ENCODE data around the gene CDK5R1. TPM values are rescaled to one million over a fixed set of nuclear protein-coding genes. Genes with fewer than 3 reads are reported as not detected.

CDK5R1 gene
- total RNA-seq, 1 donor from 2014 or later, result 6.1 TPM

GRCh38 chr17:32513579-32513978 lies 26.8 kb downstream of the CDK5R1 start:
- Mint-ChIP-seq H3K27ac (no peak overlapping the region), H3K4me3 (ENCODE audit: low read depth) (no peak overlapping the region), H3K27me3 (no peaks in the 10 kb centered on the region), H3K36me3 (ENCODE audit: insufficient read depth) (no peaks in the 10 kb centered on the region), H3K9me3 (ENCODE audit: low read depth) (no peaks in the 10 kb centered on the region), H3K4me1 (ENCODE audit: low read depth) (peaks cover 2% of the 10 kb centered on the region)
- no peak for DNase-seq (ENCODE audit: low spot score, unreplicated experiment)
- no peak for TF ChIP-seq CTCF (IDR thresholded peaks at IDR 0.05; ENCODE audit: unreplicated experiment)

GRCh38 chr17:32514606-32515005 lies 27.8 kb downstream of the CDK5R1 start:
- Mint-ChIP-seq H3K27ac (no peak overlapping the region), H3K4me3 (ENCODE audit: low read depth) (no peak overlapping the region), H3K27me3 (no peaks in the 10 kb centered on the region), H3K36me3 (ENCODE audit: insufficient read depth) (no peaks in the 10 kb centered on the region), H3K9me3 (ENCODE audit: low read depth) (no peaks in the 10 kb centered on the region), H3K4me1 (ENCODE audit: low read depth) (peaks cover 4% of the 10 kb centered on the region)
- no peak for DNase-seq (ENCODE audit: low spot score, unreplicated experiment)
- no peak for TF ChIP-seq CTCF (IDR thresholded peaks at IDR 0.05; ENCODE audit: unreplicated experiment)

GRCh38 chr17:32515677-32516383 lies 29.0 kb downstream of the CDK5R1 start:
- Mint-ChIP-seq H3K36me3 (ENCODE audit: insufficient read depth) (no peaks in the 10 kb centered on the region), H3K27me3 (no peaks in the 10 kb centered on the region), H3K4me3 (ENCODE audit: low read depth) (no peak overlapping the region), H3K9me3 (ENCODE audit: low read depth) (no peaks in the 10 kb centered on the region), H3K4me1 (ENCODE audit: low read depth) (peaks cover 13% of the 10 kb centered on the region), H3K27ac (no peak overlapping the region)
- DNase-seq (ENCODE audit: low spot score, unreplicated experiment), result no peak
- no peak for TF ChIP-seq CTCF (IDR thresholded peaks at IDR 0.05; ENCODE audit: unreplicated experiment)

- Mint-ChIP-seq H3K36me3 (ENCODE audit: insufficient read depth) (no peaks in the 10 kb centered on the region), H3K27ac (no peak overlapping the region), H3K27me3 (no peaks in the 10 kb centered on the region), H3K9me3 (ENCODE audit: low read depth) (no peaks in the 10 kb centered on the region), H3K4me3 (ENCODE audit: low read depth) (no peak overlapping the region), H3K4me1 (ENCODE audit: low read depth) (peaks cover 16% of the 10 kb centered on the region)
- no peak for DNase-seq (ENCODE audit: low spot score, unreplicated experiment)
- no peak for TF ChIP-seq CTCF (IDR thresholded peaks at IDR 0.05; ENCODE audit: unreplicated experiment)
These were observed 29.7 kb downstream of the CDK5R1 start for GRCh38 chr17:32516450-32516849.

- Mint-ChIP-seq H3K36me3 (ENCODE audit: insufficient read depth) (no peaks in the 10 kb centered on the region), H3K4me3 (ENCODE audit: low read depth) (no peak overlapping the region), H3K9me3 (ENCODE audit: low read depth) (no peaks in the 10 kb centered on the region), H3K4me1 (ENCODE audit: low read depth) (peaks cover 16% of the 10 kb centered on the region), H3K27ac (no peak overlapping the region), H3K27me3 (no peaks in the 10 kb centered on the region)
- DNase-seq (ENCODE audit: low spot score, unreplicated experiment), result no peak
- TF ChIP-seq CTCF (IDR thresholded peaks at IDR 0.05; ENCODE audit: unreplicated experiment), result no peak
These were observed 30.3 kb downstream of the CDK5R1 start for GRCh38 chr17:32516940-32517701.
